Tibial nerve (tissue), 3 donors: ENCODE results near the gene RAPGEF6.

Experiments used
- CTCF ChIP-seq, 5 experiments: fragments of 200-600 bp in 3 of 5; fragments of 450-650 bp in 2 of 5; sonication (generic) in 3 of 5; IDR thresholded peaks; one replicate each; pipeline ENCODE4 v1.5.1; 2016 to 2019; ENCODE audit warnings: antibody characterized with exemption in 5 of 5, mild to moderate bottlenecking in 3 of 5, moderate library complexity in 2 of 5
- POLR2A ChIP-seq, 2 donors: fragments of 450-650 bp; IDR thresholded peaks; one replicate each; pipeline ENCODE4 v1.6.1; 2017; ENCODE audit warnings: antibody characterized with exemption in 2 of 2, mild to moderate bottlenecking in 2 of 2, moderate library complexity in 2 of 2

GRCh38 chr5:131400585-131400984, 234.4 kb downstream of the RAPGEF6 start:
- TF ChIP-seq CTCF (IDR thresholded peaks at IDR 0.05) = no peak
- TF ChIP-seq POLR2A (IDR thresholded peaks at IDR 0.05) = no peak
